Measurements from ENCODE around the gene SUSD4.

- TF ChIP-seq, protein P1, sequence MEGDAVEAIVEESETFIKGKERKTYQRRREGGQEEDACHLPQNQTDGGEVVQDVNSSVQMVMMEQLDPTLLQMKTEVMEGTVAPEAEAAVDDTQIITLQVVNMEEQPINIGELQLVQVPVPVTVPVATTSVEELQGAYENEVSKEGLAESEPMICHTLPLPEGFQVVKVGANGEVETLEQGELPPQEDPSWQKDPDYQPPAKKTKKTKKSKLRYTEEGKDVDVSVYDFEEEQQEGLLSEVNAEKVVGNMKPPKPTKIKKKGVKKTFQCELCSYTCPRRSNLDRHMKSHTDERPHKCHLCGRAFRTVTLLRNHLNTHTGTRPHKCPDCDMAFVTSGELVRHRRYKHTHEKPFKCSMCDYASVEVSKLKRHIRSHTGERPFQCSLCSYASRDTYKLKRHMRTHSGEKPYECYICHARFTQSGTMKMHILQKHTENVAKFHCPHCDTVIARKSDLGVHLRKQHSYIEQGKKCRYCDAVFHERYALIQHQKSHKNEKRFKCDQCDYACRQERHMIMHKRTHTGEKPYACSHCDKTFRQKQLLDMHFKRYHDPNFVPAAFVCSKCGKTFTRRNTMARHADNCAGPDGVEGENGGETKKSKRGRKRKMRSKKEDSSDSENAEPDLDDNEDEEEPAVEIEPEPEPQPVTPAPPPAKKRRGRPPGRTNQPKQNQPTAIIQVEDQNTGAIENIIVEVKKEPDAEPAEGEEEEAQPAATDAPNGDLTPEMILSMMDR (IDR thresholded peaks at IDR 0.05; ENCODE audit: poor library complexity) = no peak
- no peak for TF ChIP-seq EZH2 (IDR thresholded peaks at IDR 0.05; ENCODE audit: borderline replicate concordance)
Measured at GRCh38 chr1:223234170-223234514, 129.8 kb downstream of the SUSD4 start.

Data from hepatocyte (in vitro differentiated cells).